ENCODE data around the gene CAMK2N1.

Gene CAMK2N1

GRCh38 chr1:20493839-20494608, 8.0 kb upstream of the CAMK2N1 start:
- peaks cover 29% of the 10 kb centered on the region for H3K4me1 ChIP-seq (ENCODE audit: insufficient read depth, poor library complexity, severe bottlenecking)
- H3K36me3 ChIP-seq (ENCODE audit: low read depth) = peaks cover 10% of the 10 kb centered on the region
- no peak overlapping the region for H3K4me3 ChIP-seq (ENCODE audit: severe bottlenecking)
- H3K9me3 ChIP-seq (ENCODE audit: severe bottlenecking) = no peaks in the 10 kb centered on the region
- peak overlapping the region; percentile 98 for H3K27ac ChIP-seq (ENCODE audit: poor library complexity, severe bottlenecking)
- H3K27me3 ChIP-seq (ENCODE audit: insufficient read depth, poor library complexity, severe bottlenecking) = no peaks in the 10 kb centered on the region
- TF ChIP-seq, protein P1, sequence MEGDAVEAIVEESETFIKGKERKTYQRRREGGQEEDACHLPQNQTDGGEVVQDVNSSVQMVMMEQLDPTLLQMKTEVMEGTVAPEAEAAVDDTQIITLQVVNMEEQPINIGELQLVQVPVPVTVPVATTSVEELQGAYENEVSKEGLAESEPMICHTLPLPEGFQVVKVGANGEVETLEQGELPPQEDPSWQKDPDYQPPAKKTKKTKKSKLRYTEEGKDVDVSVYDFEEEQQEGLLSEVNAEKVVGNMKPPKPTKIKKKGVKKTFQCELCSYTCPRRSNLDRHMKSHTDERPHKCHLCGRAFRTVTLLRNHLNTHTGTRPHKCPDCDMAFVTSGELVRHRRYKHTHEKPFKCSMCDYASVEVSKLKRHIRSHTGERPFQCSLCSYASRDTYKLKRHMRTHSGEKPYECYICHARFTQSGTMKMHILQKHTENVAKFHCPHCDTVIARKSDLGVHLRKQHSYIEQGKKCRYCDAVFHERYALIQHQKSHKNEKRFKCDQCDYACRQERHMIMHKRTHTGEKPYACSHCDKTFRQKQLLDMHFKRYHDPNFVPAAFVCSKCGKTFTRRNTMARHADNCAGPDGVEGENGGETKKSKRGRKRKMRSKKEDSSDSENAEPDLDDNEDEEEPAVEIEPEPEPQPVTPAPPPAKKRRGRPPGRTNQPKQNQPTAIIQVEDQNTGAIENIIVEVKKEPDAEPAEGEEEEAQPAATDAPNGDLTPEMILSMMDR (IDR thresholded peaks at IDR 0.05; ENCODE audit: poor library complexity, severe bottlenecking) = peak; percentile 97
- ATAC-seq (ENCODE audit: low read depth) (peak; percentile 49), DNase-seq (ENCODE audit: low spot score) (peak; percentile 75)

GRCh38 chr1:20493309-20493708, 7.3 kb upstream of the CAMK2N1 start:
- peak overlapping the region; percentile 98 for H3K27ac ChIP-seq (ENCODE audit: poor library complexity, severe bottlenecking)
- H3K9me3 ChIP-seq (ENCODE audit: severe bottlenecking) = no peaks in the 10 kb centered on the region
- ATAC-seq (ENCODE audit: low read depth) (no peak), DNase-seq (ENCODE audit: low spot score) (peak; percentile 7)
- TF ChIP-seq, protein P1 (IDR thresholded peaks at IDR 0.05; ENCODE audit: poor library complexity, severe bottlenecking) = no peak
- peaks cover 29% of the 10 kb centered on the region for H3K4me1 ChIP-seq (ENCODE audit: insufficient read depth, poor library complexity, severe bottlenecking)
- H3K27me3 ChIP-seq (ENCODE audit: insufficient read depth, poor library complexity, severe bottlenecking) = no peaks in the 10 kb centered on the region
- H3K36me3 ChIP-seq (ENCODE audit: low read depth) = peaks cover 10% of the 10 kb centered on the region
- no peak overlapping the region for H3K4me3 ChIP-seq (ENCODE audit: severe bottlenecking)

- Histone ChIP-seq H3K4me3 (ENCODE audit: severe bottlenecking) (no peak overlapping the region), H3K27ac (ENCODE audit: poor library complexity, severe bottlenecking) (no peak overlapping the region), H3K9me3 (ENCODE audit: severe bottlenecking) (no peaks in the 10 kb centered on the region), H3K36me3 (ENCODE audit: low read depth) (peaks cover 10% of the 10 kb centered on the region), H3K4me1 (ENCODE audit: insufficient read depth, poor library complexity, severe bottlenecking) (peaks cover 29% of the 10 kb centered on the region), H3K27me3 (ENCODE audit: insufficient read depth, poor library complexity, severe bottlenecking) (no peaks in the 10 kb centered on the region)
- TF ChIP-seq, protein P1 (IDR thresholded peaks at IDR 0.05; ENCODE audit: poor library complexity, severe bottlenecking) = no peak
- ATAC-seq (ENCODE audit: low read depth) (no peak), DNase-seq (ENCODE audit: low spot score) (peak; percentile 21)
Measured at GRCh38 chr1:20492751-20493150, 6.7 kb upstream of the CAMK2N1 start.

- ATAC-seq (ENCODE audit: low read depth) (no peak), DNase-seq (ENCODE audit: low spot score) (no peak)
- no peaks in the 10 kb centered on the region for H3K27me3 ChIP-seq (ENCODE audit: insufficient read depth, poor library complexity, severe bottlenecking)
- no peak overlapping the region for H3K27ac ChIP-seq (ENCODE audit: poor library complexity, severe bottlenecking)
- H3K36me3 ChIP-seq (ENCODE audit: low read depth) = peaks cover 4% of the 10 kb centered on the region
- TF ChIP-seq, protein P1 (IDR thresholded peaks at IDR 0.05; ENCODE audit: poor library complexity, severe bottlenecking) = no peak
- H3K9me3 ChIP-seq (ENCODE audit: severe bottlenecking) = no peaks in the 10 kb centered on the region
- no peak overlapping the region for H3K4me3 ChIP-seq (ENCODE audit: severe bottlenecking)
- peaks cover 29% of the 10 kb centered on the region for H3K4me1 ChIP-seq (ENCODE audit: insufficient read depth, poor library complexity, severe bottlenecking)
Measured at GRCh38 chr1:20491866-20492265, 5.9 kb upstream of the CAMK2N1 start.

DNA sequence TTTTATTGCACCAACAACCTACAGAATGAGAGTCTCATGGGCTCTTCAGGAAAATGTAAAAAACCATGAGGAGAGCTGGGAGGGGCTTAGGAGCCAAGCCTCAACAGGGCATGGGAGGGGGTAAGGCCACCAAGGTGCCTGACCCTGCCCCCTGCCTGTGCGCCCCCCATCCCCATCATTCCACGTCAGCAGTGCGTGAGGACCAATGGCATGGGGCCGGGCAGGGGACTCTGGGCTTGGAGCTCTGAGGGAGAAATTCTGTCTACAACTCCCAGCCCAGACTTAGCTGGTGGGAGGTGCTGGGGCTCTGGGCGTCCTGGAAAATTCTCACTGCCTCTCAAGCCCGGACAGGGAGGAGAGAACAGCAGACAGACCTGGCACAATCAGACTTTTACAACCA, 5.2 kb upstream of the CAMK2N1 start:
- TF ChIP-seq, protein P1 (IDR thresholded peaks at IDR 0.05; ENCODE audit: poor library complexity, severe bottlenecking) = no peak
- Histone ChIP-seq H3K27ac (ENCODE audit: poor library complexity, severe bottlenecking) (no peak overlapping the region), H3K36me3 (ENCODE audit: low read depth) (no peaks in the 10 kb centered on the region), H3K4me1 (ENCODE audit: insufficient read depth, poor library complexity, severe bottlenecking) (peaks cover 22% of the 10 kb centered on the region), H3K27me3 (ENCODE audit: insufficient read depth, poor library complexity, severe bottlenecking) (no peaks in the 10 kb centered on the region), H3K9me3 (ENCODE audit: severe bottlenecking) (no peaks in the 10 kb centered on the region), H3K4me3 (ENCODE audit: severe bottlenecking) (no peak overlapping the region)
- DNase-seq (ENCODE audit: low spot score) (no peak), ATAC-seq (ENCODE audit: low read depth) (no peak)
